ENCODE data around the gene AHCTF1. TPM values are rescaled to one million over a fixed set of nuclear protein-coding genes. Genes with fewer than 3 reads are reported as not detected.
"Not testable (repeated sequence)": the region's sequence is repeated elsewhere in the genome, so short reads cannot be mapped to it uniquely, and the experiment has no call there.

Gene AHCTF1
- total and polyA plus RNA-seq, 2 donors, result 15.3 to 45.7 TPM

- not testable (repeated sequence) for H3K4me1 ChIP-seq (ENCODE audit: insufficient read depth); H3K27ac ChIP-seq (ENCODE audit: low read depth); DNase-seq (ENCODE audit: extremely low spot score); H3K4me3 ChIP-seq (ENCODE audit: low read depth, low read length); H3K36me3 ChIP-seq (ENCODE audit: insufficient read depth)
- 81% methylated on average over 4 of the region's 4 CpGs for WGBS
Observed at GRCh38 chr1:246813325-246813724, 118.4 kb downstream of the AHCTF1 start.

GRCh38 chr1:246811985-246812384 lies 119.8 kb downstream of the AHCTF1 start:
- 86% methylated on average over 3 of the region's 3 CpGs for WGBS
- H3K4me1 ChIP-seq (ENCODE audit: insufficient read depth), result no peaks in the 10 kb centered on the region
- no peak for DNase-seq (ENCODE audit: extremely low spot score)
- no peak overlapping the region for H3K27ac ChIP-seq (ENCODE audit: low read depth)
- H3K4me3 ChIP-seq (ENCODE audit: low read depth, low read length), result no peak overlapping the region
- no peaks in the 10 kb centered on the region for H3K36me3 ChIP-seq (ENCODE audit: insufficient read depth)

- Histone ChIP-seq H3K36me3 (ENCODE audit: insufficient read depth) (no peaks in the 10 kb centered on the region), H3K4me3 (ENCODE audit: low read depth, low read length) (no peak overlapping the region), H3K4me1 (ENCODE audit: insufficient read depth) (no peaks in the 10 kb centered on the region), H3K27ac (ENCODE audit: low read depth) (no peak overlapping the region)
- DNase-seq (ENCODE audit: extremely low spot score), result no peak
- 94% methylated on average over 6 of the region's 6 CpGs for WGBS
Observed at GRCh38 chr1:246809473-246809872, 122.3 kb downstream of the AHCTF1 start.

- WGBS, result 83% methylated on average over 10 of the region's 10 CpGs
- no peaks in the 10 kb centered on the region for H3K36me3 ChIP-seq (ENCODE audit: insufficient read depth)
- H3K4me1 ChIP-seq (ENCODE audit: insufficient read depth), result no peaks in the 10 kb centered on the region
- H3K27ac ChIP-seq (ENCODE audit: low read depth), result no peak overlapping the region
- no peak overlapping the region for H3K4me3 ChIP-seq (ENCODE audit: low read depth, low read length)
- DNase-seq (ENCODE audit: extremely low spot score), result no peak
Observed at GRCh38 chr1:246805135-246805716, 126.5 kb downstream of the AHCTF1 start.

- DNase-seq (ENCODE audit: extremely low spot score), result no peak
- H3K4me1 ChIP-seq (ENCODE audit: insufficient read depth), result no peaks in the 10 kb centered on the region
- no peak overlapping the region for H3K4me3 ChIP-seq (ENCODE audit: low read depth, low read length)
- H3K27ac ChIP-seq (ENCODE audit: low read depth), result no peak overlapping the region
- no peaks in the 10 kb centered on the region for H3K36me3 ChIP-seq (ENCODE audit: insufficient read depth)
- WGBS, result 88% methylated on average over 5 of the region's 5 CpGs
Observed at GRCh38 chr1:246803883-246804282, 127.9 kb downstream of the AHCTF1 start.

GRCh38 chr1:246803373-246803772 lies 128.4 kb downstream of the AHCTF1 start:
- no peak overlapping the region for H3K27ac ChIP-seq (ENCODE audit: low read depth)
- WGBS, result 97% methylated on average over 6 of the region's 6 CpGs

GRCh38 chr1:246801241-246802020 lies 130.3 kb downstream of the AHCTF1 start:
- Histone ChIP-seq H3K36me3 (ENCODE audit: insufficient read depth) (no peaks in the 10 kb centered on the region), H3K4me1 (ENCODE audit: insufficient read depth) (no peaks in the 10 kb centered on the region), H3K4me3 (ENCODE audit: low read depth, low read length) (no peak overlapping the region), H3K27ac (ENCODE audit: low read depth) (no peak overlapping the region)
- DNase-seq (ENCODE audit: extremely low spot score), result no peak
- WGBS, result 72% methylated on average over 11 of the region's 11 CpGs

More at GRCh38 chr1:246803373-246803772, 128.4 kb downstream of the AHCTF1 start:
- no peak overlapping the region for H3K4me3 ChIP-seq (ENCODE audit: low read depth, low read length)
- H3K4me1 ChIP-seq (ENCODE audit: insufficient read depth), result no peaks in the 10 kb centered on the region
- H3K36me3 ChIP-seq (ENCODE audit: insufficient read depth), result no peaks in the 10 kb centered on the region
- DNase-seq (ENCODE audit: extremely low spot score), result no peak

- no peaks in the 10 kb centered on the region for H3K4me1 ChIP-seq (ENCODE audit: insufficient read depth)
- DNase-seq (ENCODE audit: extremely low spot score), result no peak
- H3K4me3 ChIP-seq (ENCODE audit: low read depth, low read length), result no peak overlapping the region
- 81% methylated on average over 10 of the region's 10 CpGs for WGBS
- no peak overlapping the region for H3K27ac ChIP-seq (ENCODE audit: low read depth)
- H3K36me3 ChIP-seq (ENCODE audit: insufficient read depth), result no peaks in the 10 kb centered on the region
Observed at GRCh38 chr1:246800756-246801155, 131.0 kb downstream of the AHCTF1 start.

GRCh38 chr1:246800356-246800755 lies 131.4 kb downstream of the AHCTF1 start:
- H3K4me3 ChIP-seq (ENCODE audit: low read depth, low read length), result no peak overlapping the region
- no peak overlapping the region for H3K27ac ChIP-seq (ENCODE audit: low read depth)
- no peaks in the 10 kb centered on the region for H3K36me3 ChIP-seq (ENCODE audit: insufficient read depth)
- no peaks in the 10 kb centered on the region for H3K4me1 ChIP-seq (ENCODE audit: insufficient read depth)
- no peak for DNase-seq (ENCODE audit: extremely low spot score)
- WGBS, result 84% methylated on average over 3 of the region's 3 CpGs

GRCh38 chr1:246798606-246799496 lies 132.9 kb downstream of the AHCTF1 start:
- no peak overlapping the region for H3K4me3 ChIP-seq (ENCODE audit: low read depth, low read length)
- no peaks in the 10 kb centered on the region for H3K36me3 ChIP-seq (ENCODE audit: insufficient read depth)
- 78% methylated on average over 22 of the region's 22 CpGs for WGBS
- H3K27ac ChIP-seq (ENCODE audit: low read depth), result no peak overlapping the region
- DNase-seq (ENCODE audit: extremely low spot score), result no peak
- no peaks in the 10 kb centered on the region for H3K4me1 ChIP-seq (ENCODE audit: insufficient read depth)

- Histone ChIP-seq H3K27ac (ENCODE audit: low read depth) (no peak overlapping the region), H3K4me1 (ENCODE audit: insufficient read depth) (no peaks in the 10 kb centered on the region), H3K36me3 (ENCODE audit: insufficient read depth) (no peaks in the 10 kb centered on the region), H3K4me3 (ENCODE audit: low read depth, low read length) (no peak overlapping the region)
- DNase-seq (ENCODE audit: extremely low spot score), result no peak
- WGBS, result 74% methylated on average over 4 of the region's 4 CpGs
Observed at GRCh38 chr1:246798107-246798506, 133.6 kb downstream of the AHCTF1 start.

GRCh38 chr1:246797597-246797996 lies 134.2 kb downstream of the AHCTF1 start:
- Histone ChIP-seq H3K4me1 (ENCODE audit: insufficient read depth) (no peaks in the 10 kb centered on the region), H3K36me3 (ENCODE audit: insufficient read depth) (no peaks in the 10 kb centered on the region), H3K27ac (ENCODE audit: low read depth) (no peak overlapping the region), H3K4me3 (ENCODE audit: low read depth, low read length) (no peak overlapping the region)
- DNase-seq (ENCODE audit: extremely low spot score), result no peak
- WGBS, result 81% methylated on average over 11 of the region's 11 CpGs

- Histone ChIP-seq H3K4me3 (ENCODE audit: low read depth, low read length) (no peak overlapping the region), H3K4me1 (ENCODE audit: insufficient read depth) (no peaks in the 10 kb centered on the region), H3K36me3 (ENCODE audit: insufficient read depth) (no peaks in the 10 kb centered on the region), H3K27ac (ENCODE audit: low read depth) (no peak overlapping the region)
- no peak for DNase-seq (ENCODE audit: extremely low spot score)
- 85% methylated on average over 8 of the region's 8 CpGs for WGBS
Observed at GRCh38 chr1:246797157-246797556, 134.6 kb downstream of the AHCTF1 start.

Data from urinary bladder (tissue), 4 donors.